DMS153 treated with DMSO at 0.1 percent for 48 hours (cell line): ENCODE data around the gene ADCYAP1R1.

Source experiments
- DNase-seq: peaks from one replicate; lab custom pipeline; 2025; ENCODE audit not compliant: unreplicated experiment; lab: John Stamatoyannopoulos, UW

Gene ADCYAP1R1

GRCh38 chr7:31104361-31105255 is 52.5 kb downstream of the ADCYAP1R1 start:
- DNase-seq = no peak

GRCh38 chr7:31105256-31105950 is 53.3 kb downstream of the ADCYAP1R1 start:
- DNase-seq = no peak

GRCh38 chr7:31106303-31107105 is 54.4 kb downstream of the ADCYAP1R1 start:
- DNase-seq = no peak

GRCh38 chr7:31107106-31108090 is 55.3 kb downstream of the ADCYAP1R1 start:
- DNase-seq = no peak

- DNase-seq = no peak
Observed at GRCh38 chr7:31108097-31108657, 56.1 kb downstream of the ADCYAP1R1 start.

GRCh38 chr7:31109751-31110150 is 57.6 kb downstream of the ADCYAP1R1 start:
- DNase-seq = no peak

GRCh38 chr7:31110331-31111108 is 58.4 kb downstream of the ADCYAP1R1 start:
- DNase-seq = no peak

- DNase-seq = no peak
Observed at GRCh38 chr7:31111109-31111451, 59.0 kb downstream of the ADCYAP1R1 start.

GRCh38 chr7:31113660-31114059 is 61.6 kb downstream of the ADCYAP1R1 start:
- no peak for DNase-seq

GRCh38 chr7:31114593-31115343 is 62.7 kb downstream of the ADCYAP1R1 start:
- no peak for DNase-seq

- no peak for DNase-seq
Observed at GRCh38 chr7:31116615-31117014, 64.5 kb downstream of the ADCYAP1R1 start.

GRCh38 chr7:31119249-31119648 is 67.1 kb downstream of the ADCYAP1R1 start:
- DNase-seq = no peak

- no peak for DNase-seq
Observed at GRCh38 chr7:31120800-31121513, 68.8 kb downstream of the ADCYAP1R1 start.

- DNase-seq = no peak
Observed at GRCh38 chr7:31121601-31122000, 69.5 kb downstream of the ADCYAP1R1 start.

- peak; percentile 46 for DNase-seq
Observed at GRCh38 chr7:31122649-31123058, 70.5 kb downstream of the ADCYAP1R1 start.

GRCh38 chr7:31123321-31123720 is 71.2 kb downstream of the ADCYAP1R1 start:
- DNase-seq = no peak

GRCh38 chr7:31123726-31124125 is 71.6 kb downstream of the ADCYAP1R1 start:
- DNase-seq = no peak

- no peak for DNase-seq
Observed at GRCh38 chr7:31125171-31125570, 73.1 kb downstream of the ADCYAP1R1 start.
